GM03348 (cell line): ENCODE results near the gene FEM1C.

Experiments
- DNase-seq: peaks from one replicate; pipeline ENCODE4 v3.0.0; 2012; ENCODE audit warnings: low spot score

Gene FEM1C

GRCh38 chr5:115544436-115545350 lies at the start of gene FEM1C:
FEM1C (minus strand) TSS chr5:115544775; CDS start chr5:115543493, 1,282 bp downstream.
- peak; percentile 99 for DNase-seq

- no peak for DNase-seq
Observed at GRCh38 chr5:115589043-115589442, 44.5 kb upstream of the FEM1C start.

- DNase-seq = no peak
Observed at GRCh38 chr5:115588640-115589039, 44.1 kb upstream of the FEM1C start.

- DNase-seq = peak; percentile 41
Observed at GRCh38 chr5:115586525-115587146, 42.1 kb upstream of the FEM1C start.

GRCh38 chr5:115585265-115585664 lies 40.7 kb upstream of the FEM1C start:
- no peak for DNase-seq

- no peak for DNase-seq
Observed at GRCh38 chr5:115584501-115584900, 39.9 kb upstream of the FEM1C start.

- DNase-seq = peak; percentile 75
Observed at GRCh38 chr5:115583474-115583873, 38.9 kb upstream of the FEM1C start.

GRCh38 chr5:115580941-115581340 lies 36.4 kb upstream of the FEM1C start:
- DNase-seq = no peak

- DNase-seq = no peak
Observed at GRCh38 chr5:115579747-115580173, 35.2 kb upstream of the FEM1C start.

GRCh38 chr5:115579216-115579615 lies 34.6 kb upstream of the FEM1C start:
- DNase-seq = no peak

- DNase-seq = no peak
Observed at GRCh38 chr5:115578657-115579056, 34.1 kb upstream of the FEM1C start.

GRCh38 chr5:115577741-115578140 lies 33.2 kb upstream of the FEM1C start:
- DNase-seq = no peak

GRCh38 chr5:115577329-115577728 lies 32.8 kb upstream of the FEM1C start:
- no peak for DNase-seq

- peak; percentile 40 for DNase-seq
Observed at GRCh38 chr5:115575167-115576070, 30.8 kb upstream of the FEM1C start.

- DNase-seq = peak; percentile 26
Observed at GRCh38 chr5:115573133-115573532, 28.6 kb upstream of the FEM1C start.

GRCh38 chr5:115571441-115571878 lies 26.9 kb upstream of the FEM1C start:
- no peak for DNase-seq

- no peak for DNase-seq
Observed at GRCh38 chr5:115568668-115569067, 24.1 kb upstream of the FEM1C start.

- DNase-seq = no peak
Observed at GRCh38 chr5:115565233-115565632, 20.7 kb upstream of the FEM1C start.

- no peak for DNase-seq
Observed at GRCh38 chr5:115561176-115561575, 16.6 kb upstream of the FEM1C start.

- peak; percentile 21 for DNase-seq
Observed at GRCh38 chr5:115559524-115559923, 14.9 kb upstream of the FEM1C start.

- DNase-seq = no peak
Observed at GRCh38 chr5:115558388-115558956, 13.9 kb upstream of the FEM1C start.
